GM12865 (cell line): Measurements from ENCODE around the gene RNF181.

ENCODE experiments used
- DNase-seq: peaks from one replicate; pipeline ENCODE4 v3.0.0; 2010; ENCODE audit warnings: low read depth
- H3K4me3 ChIP-seq: 2 replicates; pipeline ENCODE4 v1.5.1; 2011; ENCODE audit warnings: mild to moderate bottlenecking, low read depth, low read length, control low read depth
- CTCF ChIP-seq: IDR thresholded peaks from 2 replicates; pipeline ENCODE4 v1.5.1; 2011; ENCODE audit warnings: low read length, control low read depth, low read depth, inconsistent platforms; ENCODE audit not compliant: insufficient read depth; ENCODE audit errors: missing control alignments

Gene RNF181

GRCh38 chr2:85635636-85636035, 40.1 kb downstream of the RNF181 start:
- DNase-seq, result no peak
- TF ChIP-seq CTCF, result no peak
- H3K4me3 ChIP-seq, result no peak overlapping the region

GRCh38 chr2:85642725-85643124, 47.2 kb downstream of the RNF181 start:
- DNase-seq, result peak; percentile 59

GRCh38 chr2:85644909-85645308, 49.4 kb downstream of the RNF181 start:
- no peak overlapping the region for H3K4me3 ChIP-seq
- DNase-seq, result no peak
- TF ChIP-seq CTCF, result no peak

More at GRCh38 chr2:85642725-85643124, 47.2 kb downstream of the RNF181 start:
- no peak for TF ChIP-seq CTCF
- no peak overlapping the region for H3K4me3 ChIP-seq

- no peak for DNase-seq
- no peak overlapping the region for H3K4me3 ChIP-seq
- TF ChIP-seq CTCF, result no peak
These were observed 50.6 kb downstream of the RNF181 start for GRCh38 chr2:85646166-85646565.
